Measurements from ENCODE around the gene MFAP3.

DNA sequence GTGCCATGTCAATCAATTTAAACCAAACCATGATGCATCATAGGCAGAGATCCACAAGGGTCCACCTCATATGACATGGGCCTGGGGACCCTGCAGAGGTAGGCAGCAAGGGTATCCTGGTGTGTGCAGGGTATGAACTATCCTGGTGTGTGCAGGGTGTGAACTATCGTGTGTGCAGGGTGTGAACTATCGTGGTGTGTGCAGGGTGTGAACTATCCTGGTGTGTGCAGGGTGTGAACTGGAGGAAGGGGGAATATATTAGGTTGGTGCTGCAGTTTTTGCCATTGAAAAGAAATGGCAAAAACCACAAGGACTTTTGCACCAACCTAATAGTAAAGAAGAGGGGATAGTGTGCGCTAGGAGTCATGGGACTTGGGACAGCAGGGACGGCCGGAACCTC lies 50.0 kb downstream of the MFAP3 start:
- TF ChIP-seq, protein P1, sequence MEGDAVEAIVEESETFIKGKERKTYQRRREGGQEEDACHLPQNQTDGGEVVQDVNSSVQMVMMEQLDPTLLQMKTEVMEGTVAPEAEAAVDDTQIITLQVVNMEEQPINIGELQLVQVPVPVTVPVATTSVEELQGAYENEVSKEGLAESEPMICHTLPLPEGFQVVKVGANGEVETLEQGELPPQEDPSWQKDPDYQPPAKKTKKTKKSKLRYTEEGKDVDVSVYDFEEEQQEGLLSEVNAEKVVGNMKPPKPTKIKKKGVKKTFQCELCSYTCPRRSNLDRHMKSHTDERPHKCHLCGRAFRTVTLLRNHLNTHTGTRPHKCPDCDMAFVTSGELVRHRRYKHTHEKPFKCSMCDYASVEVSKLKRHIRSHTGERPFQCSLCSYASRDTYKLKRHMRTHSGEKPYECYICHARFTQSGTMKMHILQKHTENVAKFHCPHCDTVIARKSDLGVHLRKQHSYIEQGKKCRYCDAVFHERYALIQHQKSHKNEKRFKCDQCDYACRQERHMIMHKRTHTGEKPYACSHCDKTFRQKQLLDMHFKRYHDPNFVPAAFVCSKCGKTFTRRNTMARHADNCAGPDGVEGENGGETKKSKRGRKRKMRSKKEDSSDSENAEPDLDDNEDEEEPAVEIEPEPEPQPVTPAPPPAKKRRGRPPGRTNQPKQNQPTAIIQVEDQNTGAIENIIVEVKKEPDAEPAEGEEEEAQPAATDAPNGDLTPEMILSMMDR (optimal IDR thresholded peaks at IDR 0.05 in 1 of 3, IDR thresholded peaks at IDR 0.05 in 1 of 3, conservative IDR thresholded peaks at IDR 0.05 in 1 of 3; ENCODE audit: extremely low read depth in 1 of 3, insufficient read depth in 2 of 3, low read length in 3 of 3), result no peak
- TF ChIP-seq EZH2 (IDR thresholded peaks at IDR 0.05; ENCODE audit: low read length), result no peak
